ENCODE results near the gene PEX7.

DNA sequence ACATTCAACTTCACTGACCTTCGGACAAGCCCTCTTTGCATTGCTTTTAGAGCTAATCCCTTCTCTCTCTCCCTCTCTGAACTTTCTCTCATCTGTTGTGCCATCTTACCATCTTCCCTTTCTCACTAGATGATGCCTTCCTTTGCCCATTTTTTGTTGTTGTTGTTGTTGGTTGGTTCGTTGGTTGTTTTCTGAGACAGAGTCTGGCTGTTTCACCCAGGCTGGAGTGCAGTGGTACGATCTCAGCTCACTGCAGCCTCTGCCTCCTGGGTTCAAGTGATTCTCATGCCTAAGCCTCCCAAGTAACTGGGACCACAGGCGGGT is 49.0 kb upstream of the PEX7 start:
- no peak for TF ChIP-seq POLR2AphosphoS5 (IDR thresholded peaks at IDR 0.05; ENCODE audit: borderline replicate concordance, low read depth, low read length)
- no peak for TF ChIP-seq EZH2 (IDR thresholded peaks at IDR 0.05)
- no peak for TF ChIP-seq FOXP2 (optimal IDR thresholded peaks at IDR 0.05; ENCODE audit: control extremely low read depth, extremely low read length, insufficient read depth)

All from SK-N-MC (cell line).